HG03378 (cell line): ENCODE results near the gene GGA2.
A peak's percentile ranks its signal among the peaks of the same experiment; 100 is the strongest.
"Not testable (repeated sequence)": the region's sequence is repeated elsewhere in the genome, so short reads cannot be mapped to it uniquely, and the experiment has no call there.

Experiments used
- ATAC-seq: cut with Tn5 transposase; IDR thresholded peaks from one replicate; pipeline ENCODE4 v1.9.1; 2021; ENCODE audit warnings: mild to moderate bottlenecking, moderate library complexity; ENCODE audit not compliant: unreplicated experiment

The GGA2 gene

GRCh38 chr16:23478566-23478965, 31.7 kb downstream of the GGA2 start:
- ATAC-seq = no peak

- ATAC-seq = no peak
These were observed 34.0 kb downstream of the GGA2 start for GRCh38 chr16:23476289-23476688.

- no peak for ATAC-seq
These were observed 40.5 kb downstream of the GGA2 start for GRCh38 chr16:23469814-23470213.

- no peak for ATAC-seq
These were observed 44.0 kb downstream of the GGA2 start for GRCh38 chr16:23466162-23466885.

- ATAC-seq = no peak
These were observed 45.1 kb downstream of the GGA2 start for GRCh38 chr16:23465179-23465578.

- no peak for ATAC-seq
These were observed 46.1 kb downstream of the GGA2 start for GRCh38 chr16:23464196-23464595.

GRCh38 chr16:23462994-23463393, 47.3 kb downstream of the GGA2 start:
- ATAC-seq = not testable (repeated sequence)

GRCh38 chr16:23453338-23454052, 56.8 kb downstream of the GGA2 start:
- no peak for ATAC-seq

- ATAC-seq = peak; percentile 73
These were observed 57.5 kb downstream of the GGA2 start, which contains the start of gene COG7 for GRCh38 chr16:23452572-23453337. Gene COG7, minus strand, starts transcription at chr16:23453189. Its CDS starts 195 bp downstream, at chr16:23452994.

- ATAC-seq = no peak
These were observed 58.1 kb downstream of the GGA2 start for GRCh38 chr16:23452221-23452571.

- no peak for ATAC-seq
These were observed 61.9 kb downstream of the GGA2 start for GRCh38 chr16:23448392-23448791.

- ATAC-seq = not testable (repeated sequence)
These were observed 72.8 kb downstream of the GGA2 start for GRCh38 chr16:23437542-23437941.

- ATAC-seq = no peak
These were observed 73.3 kb downstream of the GGA2 start for GRCh38 chr16:23436951-23437350.

- no peak for ATAC-seq
These were observed 74.8 kb downstream of the GGA2 start for GRCh38 chr16:23435500-23435899.

- ATAC-seq = no peak
These were observed 75.9 kb downstream of the GGA2 start for GRCh38 chr16:23434380-23434779.

- ATAC-seq = no peak
These were observed 76.9 kb downstream of the GGA2 start for GRCh38 chr16:23433261-23433920.

GRCh38 chr16:23432176-23433128, 77.8 kb downstream of the GGA2 start:
- no peak for ATAC-seq

- no peak for ATAC-seq
These were observed 81.9 kb downstream of the GGA2 start for GRCh38 chr16:23428351-23428750.

GRCh38 chr16:23424292-23424958, 85.9 kb downstream of the GGA2 start:
- no peak for ATAC-seq
